NCI-H345 (cell line): Measurements from ENCODE around the gene ZBTB8A.
"Not testable (repeated sequence)": the region's sequence is repeated elsewhere in the genome, so short reads cannot be mapped to it uniquely, and the experiment has no call there.

Source experiments
- DNase-seq: peaks from one replicate; lab custom pipeline; 2025; lab: John Stamatoyannopoulos, UW

ZBTB8A gene

GRCh38 chr1:32538887-32539583 is at the start of gene ZBTB8A:
Gene ZBTB8A, plus strand, starts transcription at chr1:32539427. Its CDS starts 53,505 bp downstream, at chr1:32592932.
- DNase-seq, result peak; percentile 76

- no peak for DNase-seq
Measured at GRCh38 chr1:32489774-32490454, 49.3 kb upstream of the ZBTB8A start.

DNA sequence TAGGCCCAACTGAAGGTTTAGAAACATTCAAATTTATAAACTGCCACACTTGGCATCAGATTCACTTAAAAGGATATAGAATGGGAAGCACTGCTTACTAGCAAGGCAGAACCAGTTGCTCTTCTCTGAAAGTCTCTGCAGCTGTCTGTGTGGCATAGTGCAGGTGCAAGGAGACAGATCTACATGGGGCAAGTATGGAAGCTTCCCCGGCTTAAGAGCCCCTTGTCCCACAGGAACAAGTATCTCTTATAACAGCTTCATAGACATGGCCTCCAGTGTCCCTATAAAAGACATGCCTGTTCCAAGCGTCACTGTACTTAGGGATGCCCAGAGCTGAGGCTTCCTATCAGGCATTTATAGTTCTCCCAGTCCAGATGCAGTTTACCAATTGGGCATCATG is 47.8 kb upstream of the ZBTB8A start:
- DNase-seq, result no peak

DNA sequence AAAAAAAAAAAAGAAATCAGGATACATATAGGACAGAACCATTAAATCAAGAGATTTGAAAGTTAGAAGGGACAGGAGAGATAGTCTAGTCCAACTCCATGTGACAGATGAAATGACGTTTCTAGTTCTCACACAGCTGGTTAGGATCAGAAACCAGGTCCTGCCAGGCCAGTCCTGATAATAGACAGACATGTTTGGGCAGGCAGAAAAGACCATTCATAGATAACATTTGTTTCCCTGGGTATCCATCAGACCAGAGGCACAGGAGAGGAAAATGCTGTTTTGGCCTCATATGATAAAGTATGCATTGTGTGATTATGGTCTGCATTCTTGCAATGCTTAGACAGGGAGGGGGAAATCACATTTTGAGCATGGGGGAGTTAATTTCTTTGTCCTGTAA is 45.0 kb upstream of the ZBTB8A start:
- no peak for DNase-seq

GRCh38 chr1:32494711-32495337 is 44.4 kb upstream of the ZBTB8A start:
- no peak for DNase-seq

DNA sequence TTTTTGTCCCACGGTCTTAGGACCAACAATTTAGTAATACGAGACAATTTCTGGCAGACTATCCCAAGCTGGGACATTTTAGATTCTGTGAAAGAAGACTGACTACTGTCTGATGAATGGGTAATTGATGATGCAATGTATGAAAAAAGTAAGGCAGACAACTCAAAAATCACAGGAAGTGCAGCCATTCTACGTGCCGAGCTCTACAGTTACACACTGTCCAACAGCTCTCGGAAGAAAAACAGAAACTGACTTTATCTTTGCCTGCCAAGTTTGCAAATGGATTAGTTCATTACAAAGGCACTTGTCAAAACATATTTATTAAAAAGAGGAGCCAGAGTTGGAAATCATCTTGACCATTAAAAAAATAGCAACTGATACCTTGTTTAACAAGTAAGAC is 43.1 kb upstream of the ZBTB8A start:
- DNase-seq, result no peak

GRCh38 chr1:32498751-32499150 is 40.5 kb upstream of the ZBTB8A start:
- DNase-seq, result no peak

DNA sequence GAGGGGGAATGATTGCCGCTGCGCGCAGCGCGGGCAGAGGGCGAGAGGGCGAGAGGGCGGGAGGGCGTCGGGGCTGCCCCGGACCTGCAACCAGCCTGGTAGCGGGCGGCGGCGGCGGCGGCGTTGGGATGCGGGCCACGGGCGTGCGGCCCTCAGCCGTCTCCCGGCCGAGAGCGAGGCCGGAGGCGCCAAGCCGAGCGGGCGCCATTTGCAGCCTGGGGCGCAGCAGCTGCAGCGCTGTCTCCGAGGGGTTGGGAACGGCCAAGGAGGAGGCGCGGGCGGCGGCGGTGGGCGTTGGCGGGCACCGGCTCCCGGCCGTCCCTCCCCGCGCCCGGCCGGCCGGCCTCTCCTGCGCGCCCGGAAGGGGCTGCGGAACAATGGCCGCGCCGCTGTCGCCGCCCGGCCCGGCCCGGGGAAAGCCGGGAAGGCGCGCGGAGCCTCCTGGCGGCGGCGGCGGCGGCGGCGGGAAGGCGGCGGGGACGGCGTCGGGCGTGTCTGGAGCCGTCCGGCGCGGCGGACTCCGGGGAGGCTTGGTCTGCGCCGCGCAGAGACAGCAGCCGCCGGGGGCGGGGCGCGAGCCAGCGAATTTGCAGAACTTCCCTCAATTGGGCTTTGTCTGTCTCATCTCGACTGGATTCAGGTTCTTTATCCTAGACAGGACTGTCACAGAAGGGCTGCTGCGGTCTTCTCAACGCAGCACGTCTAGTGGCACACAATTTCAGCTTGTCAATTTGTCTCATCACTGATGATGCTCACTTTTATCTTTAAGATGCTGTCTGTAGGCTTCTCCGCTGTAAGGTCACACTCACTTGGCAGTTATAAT is 38.6 kb upstream of the ZBTB8A start:
- peak; percentile 75 for DNase-seq

- no peak for DNase-seq
Measured at GRCh38 chr1:32501865-32502264, 37.4 kb upstream of the ZBTB8A start.

- no peak for DNase-seq
Measured at GRCh38 chr1:32503153-32503552, 36.1 kb upstream of the ZBTB8A start.

DNA sequence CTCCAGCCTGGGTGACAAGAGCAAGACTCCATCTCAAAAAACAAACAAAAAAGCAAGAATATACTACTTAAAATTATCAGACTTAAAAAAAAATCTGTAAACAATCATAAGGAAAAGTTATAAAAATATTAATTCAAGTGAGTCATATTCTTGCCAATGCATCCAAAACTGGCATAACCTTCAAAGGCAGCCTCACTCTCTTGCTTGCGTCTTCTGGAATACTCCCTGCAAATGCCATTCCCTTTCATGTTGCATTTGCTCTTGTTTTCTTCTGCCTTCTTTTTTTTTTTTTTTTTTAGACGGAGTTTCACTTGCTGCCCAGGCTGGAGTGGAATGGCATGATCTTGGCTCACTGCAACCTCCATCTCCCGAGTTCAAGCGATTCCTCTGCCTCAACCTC is 32.2 kb upstream of the ZBTB8A start:
- DNase-seq, result no peak

GRCh38 chr1:32508761-32509160 is 30.5 kb upstream of the ZBTB8A start:
- no peak for DNase-seq

GRCh38 chr1:32509939-32510338 is 29.3 kb upstream of the ZBTB8A start:
- no peak for DNase-seq

DNA sequence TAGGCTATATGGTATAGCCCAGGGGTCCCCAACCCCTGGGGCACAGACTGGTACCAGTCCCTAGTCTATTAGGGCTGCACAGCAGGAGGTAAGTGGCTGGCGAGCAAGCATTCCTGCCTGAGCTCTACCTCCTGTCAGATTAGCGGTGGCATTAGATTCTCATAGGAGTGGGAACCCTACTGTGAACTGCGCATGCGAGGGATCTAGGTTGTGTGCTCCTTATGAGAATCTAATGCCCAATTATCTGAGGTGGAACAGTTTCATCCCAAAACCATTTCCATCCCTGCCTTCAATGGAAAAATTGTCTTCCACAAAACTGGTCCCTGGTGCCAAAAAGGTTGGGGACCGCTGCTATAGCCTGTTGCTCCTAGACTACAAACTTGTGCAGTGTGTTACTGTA is 22.8 kb upstream of the ZBTB8A start:
- DNase-seq, result no peak

GRCh38 chr1:32518976-32519375 is 20.3 kb upstream of the ZBTB8A start:
- DNase-seq, result no peak

GRCh38 chr1:32521165-32521564 is 18.1 kb upstream of the ZBTB8A start:
- no peak for DNase-seq

GRCh38 chr1:32525053-32525452 is 14.2 kb upstream of the ZBTB8A start:
- DNase-seq, result no peak

DNA sequence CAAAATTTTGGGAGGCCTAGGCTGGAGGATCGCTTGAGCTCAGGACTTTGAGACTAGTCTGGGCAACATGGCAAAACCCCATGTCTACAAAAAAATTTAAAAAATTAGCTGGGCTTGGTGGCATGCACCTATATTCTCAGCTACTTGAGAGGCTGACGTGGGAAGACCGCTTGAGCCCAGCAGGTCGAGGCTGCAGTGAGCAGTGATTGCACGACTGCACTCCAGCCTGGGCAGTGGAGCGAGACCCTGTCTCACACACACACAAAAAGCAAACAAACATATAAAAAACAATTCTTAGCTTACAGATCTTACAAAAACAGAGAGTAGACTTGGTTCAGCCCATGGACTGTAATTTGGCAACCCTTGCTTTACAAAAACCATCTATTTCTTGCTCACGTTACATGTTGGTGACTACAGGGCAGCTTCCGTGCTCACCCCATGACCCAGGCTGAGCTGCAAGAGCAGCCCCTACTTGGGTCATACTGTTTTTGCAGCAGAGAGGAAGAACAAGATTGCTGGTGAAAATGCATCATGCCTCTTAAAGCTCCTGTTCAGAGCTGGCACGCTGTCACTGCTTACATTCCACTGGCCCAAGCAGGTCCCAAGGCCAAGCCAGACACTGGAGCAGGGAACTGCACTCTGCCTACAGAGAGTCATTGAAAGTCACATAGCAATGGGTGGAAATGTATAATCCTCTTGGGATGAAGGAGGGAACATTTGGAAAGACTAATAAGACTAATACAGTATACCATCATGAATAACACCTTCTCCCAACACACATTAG is 13.4 kb upstream of the ZBTB8A start:
- DNase-seq, result no peak

DNA sequence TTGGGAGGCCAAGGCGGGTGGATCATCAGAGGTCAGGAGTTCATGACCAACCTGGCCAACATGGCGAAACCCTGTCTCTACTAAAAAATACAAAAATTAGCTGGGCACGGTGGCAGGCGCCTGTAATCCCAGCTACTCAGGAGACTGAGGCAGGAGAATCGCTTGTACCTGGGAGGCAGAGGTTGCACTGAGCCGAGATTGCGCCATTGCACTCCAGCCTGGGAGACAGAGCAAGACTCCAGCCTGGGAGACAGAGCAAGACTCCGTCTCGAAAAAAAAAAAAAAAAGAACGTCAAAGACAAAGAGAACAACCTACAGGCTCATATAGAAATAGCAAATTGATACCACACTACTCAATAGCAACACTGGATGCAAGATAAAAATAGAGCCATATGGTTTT is 10.7 kb upstream of the ZBTB8A start:
- not testable (repeated sequence) for DNase-seq

GRCh38 chr1:32533792-32534327 is 5.4 kb upstream of the ZBTB8A start:
- no peak for DNase-seq

DNA sequence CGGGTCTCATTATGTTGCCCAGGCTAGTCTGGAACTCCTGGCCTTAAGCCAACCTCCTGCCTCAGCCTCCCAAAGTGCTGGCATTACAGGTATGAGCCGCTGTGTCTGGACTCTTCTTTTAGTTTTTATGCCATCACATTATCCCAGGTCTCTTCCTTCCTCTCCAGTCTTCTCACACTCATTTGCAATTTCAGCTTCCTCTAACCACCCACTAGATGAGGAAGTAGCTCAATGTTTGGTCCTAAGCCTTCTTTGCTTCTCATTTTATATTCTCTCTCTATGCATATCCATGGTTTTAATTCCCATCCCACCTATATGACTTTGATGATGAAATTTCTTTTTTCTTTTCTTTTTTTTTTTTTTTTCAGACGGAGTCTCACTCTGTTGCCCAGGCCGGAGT is 3.1 kb upstream of the ZBTB8A start:
- no peak for DNase-seq
